Measurements from ENCODE around the gene EMILIN2.
A peak's percentile ranks its signal among the peaks of the same experiment; 100 is the strongest.
"Not testable (repeated sequence)": the region's sequence is repeated elsewhere in the genome, so short reads cannot be mapped to it uniquely, and the experiment has no call there.

EMILIN2 gene

GRCh38 chr18:2853926-2854664 lies 7.3 kb downstream of the EMILIN2 start:
- TF ChIP-seq CTCF (IDR thresholded peaks at IDR 0.05; ENCODE audit: low read depth, low read length, missing control alignments): no peak
- in situ Hi-C loops (cut with HindIII; ENCODE audit: low pct_ligation_motif_present, low sequenced_read_pairs): no loop called here
- H3K27ac ChIP-seq: no peak overlapping the region
- no peaks in the 10 kb centered on the region for H3K27me3 ChIP-seq (replicated peaks)
- H3K4me3 ChIP-seq (ENCODE audit: low read depth, low read length): no peak overlapping the region
- H3K36me3 ChIP-seq (replicated peaks): no peaks in the 10 kb centered on the region
- no peak for DNase-seq

- DNase-seq: no peak
- TF ChIP-seq CTCF (IDR thresholded peaks at IDR 0.05; ENCODE audit: low read depth, low read length, missing control alignments): no peak
- H3K4me3 ChIP-seq (ENCODE audit: low read depth, low read length): no peak overlapping the region
- H3K27ac ChIP-seq: no peak overlapping the region
- no peaks in the 10 kb centered on the region for H3K36me3 ChIP-seq (replicated peaks)
- in situ Hi-C loops (cut with HindIII; ENCODE audit: low pct_ligation_motif_present, low sequenced_read_pairs): no loop called here
- H3K27me3 ChIP-seq (replicated peaks): no peaks in the 10 kb centered on the region
Measured at GRCh38 chr18:2854875-2855274, 8.1 kb downstream of the EMILIN2 start.

DNA sequence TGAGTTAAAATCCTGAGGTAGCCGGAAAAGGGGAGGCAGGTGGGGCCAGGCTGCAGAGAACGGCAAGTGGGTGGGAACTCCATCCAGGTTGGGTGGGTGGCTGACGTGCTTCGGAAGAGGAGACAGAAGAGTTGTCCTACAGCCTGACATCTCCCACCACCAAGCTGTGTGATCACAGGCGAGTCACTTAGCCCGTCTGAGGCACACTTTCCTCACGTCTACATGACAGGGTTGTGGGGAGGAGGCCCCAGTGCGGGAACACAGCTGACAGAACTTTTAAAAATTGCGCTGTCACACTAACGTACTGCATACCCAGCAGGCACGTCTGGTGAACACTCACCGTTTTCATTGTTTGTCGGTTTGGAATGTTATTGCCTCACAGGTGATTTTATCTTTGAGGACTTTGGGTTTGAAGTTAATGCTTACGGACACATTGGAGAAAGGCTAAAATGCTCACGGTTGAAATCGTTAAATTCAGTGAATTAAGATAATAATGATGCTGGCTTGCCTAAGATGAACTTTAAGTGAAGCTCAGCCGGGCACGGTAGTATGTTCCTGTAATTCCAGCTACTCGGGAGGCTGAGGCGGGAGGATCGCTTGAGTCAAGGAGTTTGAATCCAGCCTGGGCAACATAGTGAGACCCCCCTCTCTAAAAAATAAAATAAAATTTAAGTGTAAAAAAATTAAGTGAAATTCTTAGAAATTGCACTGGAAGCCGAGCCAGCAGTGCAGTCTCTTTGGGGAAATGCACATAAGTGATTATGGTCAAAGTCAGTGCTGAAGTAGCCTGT lies 8.9 kb downstream of the EMILIN2 start:
- in situ Hi-C loops (cut with HindIII; ENCODE audit: low pct_ligation_motif_present, low sequenced_read_pairs): no loop called here
- Histone ChIP-seq H3K27ac (no peak overlapping the region), H3K36me3 (replicated peaks) (no peaks in the 10 kb centered on the region), H3K4me3 (ENCODE audit: low read depth, low read length) (no peak overlapping the region), H3K27me3 (replicated peaks) (no peaks in the 10 kb centered on the region)
- no peak for TF ChIP-seq CTCF (IDR thresholded peaks at IDR 0.05; ENCODE audit: low read depth, low read length, missing control alignments)
- DNase-seq: no peak

DNA sequence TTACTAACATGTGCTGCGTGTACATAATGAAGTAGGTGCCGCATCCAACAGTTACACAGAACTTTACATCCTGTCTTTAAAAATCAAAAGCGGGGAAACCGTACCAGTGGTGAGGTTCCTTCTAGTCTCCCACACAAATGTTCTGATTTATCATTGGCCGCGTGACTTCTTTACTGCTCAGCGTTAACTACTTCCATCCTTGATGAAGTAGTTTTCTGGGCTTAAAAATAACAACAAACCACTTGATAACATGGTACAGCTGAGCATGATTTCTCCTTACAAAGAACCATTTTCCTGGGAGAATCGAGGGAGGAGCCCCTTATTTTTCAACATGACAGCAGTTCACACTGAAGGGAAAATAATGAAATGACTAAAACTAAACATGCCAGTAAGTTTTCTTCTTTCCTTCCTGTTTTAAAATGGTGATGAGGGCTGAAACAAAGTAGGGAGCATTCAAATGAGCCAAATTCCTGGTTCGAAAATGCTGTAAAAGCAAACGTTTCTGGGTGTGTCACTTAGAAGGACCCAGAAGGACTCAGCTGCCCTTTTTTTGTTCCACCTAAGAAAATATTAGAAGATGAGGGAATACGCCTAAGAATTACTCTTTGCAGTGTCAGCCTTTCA lies 9.9 kb downstream of the EMILIN2 start:
- TF ChIP-seq CTCF (IDR thresholded peaks at IDR 0.05; ENCODE audit: low read depth, low read length, missing control alignments): no peak
- in situ Hi-C loops (cut with HindIII; ENCODE audit: low pct_ligation_motif_present, low sequenced_read_pairs): no loop called here

GRCh38 chr18:2857491-2858131 lies 10.8 kb downstream of the EMILIN2 start:
- Histone ChIP-seq H3K36me3 (replicated peaks) (no peaks in the 10 kb centered on the region), H3K27me3 (replicated peaks) (no peaks in the 10 kb centered on the region), H3K4me3 (ENCODE audit: low read depth, low read length) (no peak overlapping the region), H3K27ac (peak overlapping the region; percentile 44)
- in situ Hi-C loops (cut with HindIII; ENCODE audit: low pct_ligation_motif_present, low sequenced_read_pairs): no loop called here
- DNase-seq: peak; percentile 36
- TF ChIP-seq CTCF (IDR thresholded peaks at IDR 0.05; ENCODE audit: low read depth, low read length, missing control alignments): no peak

More for the DNA sequence above, 9.9 kb downstream of the EMILIN2 start:
- no peak overlapping the region for H3K4me3 ChIP-seq (ENCODE audit: low read depth, low read length)
- H3K27ac ChIP-seq: no peak overlapping the region
- DNase-seq: no peak
- no peaks in the 10 kb centered on the region for H3K36me3 ChIP-seq (replicated peaks)
- no peaks in the 10 kb centered on the region for H3K27me3 ChIP-seq (replicated peaks)

DNA sequence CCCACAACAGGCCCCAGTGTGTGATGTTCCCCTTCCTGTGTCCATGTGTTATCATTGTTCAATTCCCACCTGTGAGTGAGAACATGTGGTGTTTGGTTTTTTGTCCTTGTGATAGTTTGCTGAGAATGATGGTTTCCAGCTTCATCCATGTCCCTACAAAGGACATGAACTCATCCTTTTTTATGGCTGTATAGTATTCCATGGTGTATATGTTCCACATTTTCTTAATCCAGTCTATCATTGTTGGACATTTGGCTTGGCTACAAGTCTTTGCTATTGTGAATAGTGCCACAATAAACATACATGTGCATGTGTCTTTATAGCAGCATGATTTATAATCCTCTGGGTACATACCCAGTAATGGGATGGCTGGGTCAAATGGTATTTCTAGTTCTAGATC lies 13.6 kb downstream of the EMILIN2 start:
- H3K27me3 ChIP-seq (replicated peaks); in situ Hi-C loops (cut with HindIII; ENCODE audit: low pct_ligation_motif_present, low sequenced_read_pairs); H3K4me3 ChIP-seq (ENCODE audit: low read depth, low read length); H3K27ac ChIP-seq; H3K36me3 ChIP-seq (replicated peaks); DNase-seq: not testable (repeated sequence)

DNA sequence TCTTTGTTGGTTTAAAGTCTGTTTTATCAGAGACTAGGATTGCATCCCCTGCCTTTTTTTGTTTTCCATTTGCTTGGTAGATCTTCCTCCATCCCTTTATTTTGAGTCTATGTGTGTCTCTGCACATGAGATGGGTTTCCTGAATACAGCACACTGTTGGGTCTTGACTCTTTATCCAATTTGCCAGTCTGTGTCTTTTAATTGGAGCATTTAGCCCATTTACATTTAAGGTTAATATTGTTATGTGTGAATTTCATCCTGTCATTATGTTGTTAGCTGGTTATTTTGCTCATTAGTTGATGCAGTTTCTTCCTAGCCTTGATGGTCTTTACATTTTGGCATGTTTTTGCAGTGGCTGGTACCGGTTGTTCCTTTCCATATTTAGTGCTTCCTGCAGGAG lies 17.2 kb downstream of the EMILIN2 start:
- H3K36me3 ChIP-seq (replicated peaks); DNase-seq; H3K27ac ChIP-seq; H3K27me3 ChIP-seq (replicated peaks); in situ Hi-C loops (cut with HindIII; ENCODE audit: low pct_ligation_motif_present, low sequenced_read_pairs); H3K4me3 ChIP-seq (ENCODE audit: low read depth, low read length): not testable (repeated sequence)

- H3K4me3 ChIP-seq (ENCODE audit: low read depth, low read length); H3K36me3 ChIP-seq (replicated peaks); in situ Hi-C loops (cut with HindIII; ENCODE audit: low pct_ligation_motif_present, low sequenced_read_pairs); H3K27ac ChIP-seq; H3K27me3 ChIP-seq (replicated peaks); DNase-seq: not testable (repeated sequence)
Measured at GRCh38 chr18:2866465-2866864, 19.7 kb downstream of the EMILIN2 start.
